Mesenchymal stem cell (in vitro differentiated cells and primary cell): Measurements from ENCODE around the gene SSX2IP.
"Not testable (repeated sequence)": the region's sequence is repeated elsewhere in the genome, so short reads cannot be mapped to it uniquely, and the experiment has no call there.

Source experiments
- DNase-seq: peaks from one replicate; pipeline ENCODE4 v3.0.0-alpha.2; 2013
- H2AFZ ChIP-seq: one replicate; pipeline ENCODE4 v1.6.1; 2013; ENCODE audit warnings: low read depth, mild to moderate bottlenecking, control low read depth, inconsistent platforms, low read length, moderate library complexity
- H2AK5ac ChIP-seq: 2 replicates; pipeline ENCODE4 v1.6.1; 2013; ENCODE audit warnings: low read length, moderate library complexity, mild to moderate bottlenecking, inconsistent platforms; ENCODE audit not compliant: severe bottlenecking
- H2BK120ac ChIP-seq: one replicate; pipeline ENCODE4 v1.6.1; 2013; ENCODE audit warnings: low read depth, mild to moderate bottlenecking, inconsistent platforms, low read length, moderate library complexity
- H2BK12ac ChIP-seq, 2 experiments: one replicate each; pipeline ENCODE4 v1.6.1; 2013; ENCODE audit warnings: inconsistent platforms in 2 of 2, low read length in 2 of 2, mild to moderate bottlenecking in 2 of 2, moderate library complexity in 2 of 2, control low read depth in 1 of 2
- H2BK15ac ChIP-seq: one replicate; pipeline ENCODE4 v1.6.1; 2013; ENCODE audit warnings: mild to moderate bottlenecking, low read depth, inconsistent platforms; ENCODE audit not compliant: poor library complexity, severe bottlenecking
- H2BK5ac ChIP-seq: 2 replicates; pipeline ENCODE4 v1.6.1; 2013; ENCODE audit warnings: low read depth, mild to moderate bottlenecking, low read length, control low read depth, inconsistent platforms; ENCODE audit not compliant: poor library complexity, severe bottlenecking
- H3K14ac ChIP-seq, 2 experiments: one replicate each; pipeline ENCODE4 v1.6.1; 2013; ENCODE audit warnings: inconsistent platforms in 2 of 2, low read length in 2 of 2, control low read depth in 1 of 2, mild to moderate bottlenecking in 1 of 2, moderate library complexity in 1 of 2
- H3K18ac ChIP-seq, 2 experiments: one replicate each; pipeline ENCODE4 v1.6.1; 2013; ENCODE audit warnings: inconsistent platforms in 2 of 2, low read length in 2 of 2, control low read depth in 1 of 2, low read depth in 1 of 2, mild to moderate bottlenecking in 1 of 2
- H3K23ac ChIP-seq, 2 experiments: one replicate each; pipeline ENCODE4 v1.6.1; 2013; ENCODE audit warnings: inconsistent platforms in 2 of 2, low read length in 2 of 2, mild to moderate bottlenecking in 2 of 2, moderate library complexity in 2 of 2, control low read depth in 1 of 2
- H3K27ac ChIP-seq: 2 replicates; pipeline ENCODE4 v1.5.1; 2013; ENCODE audit warnings: mild to moderate bottlenecking, moderate library complexity, low read length, control low read depth, inconsistent platforms; ENCODE audit not compliant: poor library complexity, severe bottlenecking
- H3K27me3 ChIP-seq, 2 experiments: 2 replicates each; pipeline versions ENCODE4 v1.6.1 to v1.7.0; 2013; ENCODE audit warnings: low read length in 2 of 2, mild to moderate bottlenecking in 2 of 2, moderate library complexity in 2 of 2, control low read depth in 1 of 2, inconsistent platforms in 1 of 2; ENCODE audit not compliant: control insufficient read depth in 1 of 2, insufficient read depth in 1 of 2
- H3K36me3 ChIP-seq, 2 experiments: 2 replicates each; pipeline versions ENCODE4 v1.6.1 to v1.7.0; 2013; ENCODE audit warnings: low read length in 2 of 2, control low read depth in 1 of 2, inconsistent platforms in 1 of 2, low read depth in 1 of 2, mild to moderate bottlenecking in 1 of 2; ENCODE audit not compliant: insufficient read depth in 2 of 2, control insufficient read depth in 1 of 2
- H3K4ac ChIP-seq, 2 experiments: one replicate each; pipeline ENCODE4 v1.6.1; 2013; ENCODE audit warnings: inconsistent platforms in 2 of 2, low read length in 2 of 2, mild to moderate bottlenecking in 2 of 2, moderate library complexity in 2 of 2, control low read depth in 1 of 2, low read depth in 1 of 2
- H3K4me1 ChIP-seq: 2 replicates; pipeline ENCODE4 v1.6.1; 2013; ENCODE audit warnings: low read depth, low read length, control low read depth; ENCODE audit not compliant: control insufficient read depth, insufficient read depth
- H3K4me2 ChIP-seq: 2 replicates; pipeline ENCODE4 v1.6.1; 2013; ENCODE audit warnings: low read length, mild to moderate bottlenecking, inconsistent platforms; ENCODE audit not compliant: poor library complexity, severe bottlenecking
- H3K4me3 ChIP-seq, 2 experiments: 2 replicates each; pipeline versions ENCODE4 v1.5.1 to v1.7.0; 2013; ENCODE audit warnings: low read length in 2 of 2, mild to moderate bottlenecking in 2 of 2, control low read depth in 1 of 2, low read depth in 1 of 2; ENCODE audit not compliant: insufficient read depth in 1 of 2
- H3K79me1 ChIP-seq: replicated peaks from 2 replicates; pipeline ENCODE4 v1.6.1; 2013; ENCODE audit warnings: mild to moderate bottlenecking, control low read depth, low read length, inconsistent platforms; ENCODE audit not compliant: poor library complexity, severe bottlenecking
- H3K9ac ChIP-seq: 2 replicates; pipeline ENCODE4 v1.7.0; 2013; ENCODE audit warnings: mild to moderate bottlenecking, low read length, moderate library complexity
- H3K9me3 ChIP-seq: 2 replicates; pipeline ENCODE4 v1.7.0; 2013; ENCODE audit warnings: mild to moderate bottlenecking, low read length; ENCODE audit not compliant: control insufficient read depth
- H4K8ac ChIP-seq: one replicate; pipeline ENCODE4 v1.6.1; 2013; ENCODE audit warnings: inconsistent platforms, mild to moderate bottlenecking, low read length, moderate library complexity
- H4K91ac ChIP-seq: one replicate; pipeline ENCODE4 v1.6.1; 2013; ENCODE audit warnings: mild to moderate bottlenecking, low read length, inconsistent platforms
- WGBS: methylation state at CpG from one replicate; pipeline ENCODE4 v1.1.7; 2013; ENCODE audit warnings: mixed read lengths; 5-methylcytosine and 5-hydroxymethylcytosine counted together

Gene SSX2IP

DNA sequence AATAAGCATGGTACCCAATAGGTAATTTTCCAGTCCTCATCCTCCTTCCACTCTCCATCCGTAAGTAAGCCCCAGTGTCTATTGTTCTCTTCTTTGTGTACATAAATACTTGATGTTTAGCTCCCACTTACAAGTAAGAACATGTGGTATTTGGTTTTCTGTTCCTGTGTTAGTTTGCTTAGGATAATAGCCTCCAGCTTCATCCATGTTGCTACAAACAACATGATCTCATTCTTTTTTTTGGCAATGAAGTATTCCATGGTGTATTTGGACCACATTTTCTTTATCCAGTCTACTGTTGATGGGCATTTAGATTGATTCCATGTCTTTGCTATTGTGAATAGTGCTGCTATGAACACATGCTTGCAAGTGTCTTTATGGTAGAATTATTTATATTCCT is 37.5 kb upstream of the SSX2IP start:
- not testable (repeated sequence) for H3K79me1 ChIP-seq, H3K36me3 ChIP-seq, H4K91ac ChIP-seq, H3K18ac ChIP-seq, H3K4ac ChIP-seq, H2BK120ac ChIP-seq, H2BK15ac ChIP-seq, H3K27ac ChIP-seq, H3K14ac ChIP-seq, H3K4me1 ChIP-seq, H2BK5ac ChIP-seq, H3K4me2 ChIP-seq, H4K8ac ChIP-seq, H3K9ac ChIP-seq, H2AFZ ChIP-seq, H2BK12ac ChIP-seq, H2AK5ac ChIP-seq, DNase-seq, H3K23ac ChIP-seq
- Histone ChIP-seq H3K4me3 (peak overlapping the region in 1 of 2 experiments; percentile 3), H3K9me3 (peaks cover 13% of the 10 kb centered on the region), H3K27me3 (peaks cover 0 to 11% of the 10 kb centered on the region in 2 experiments)
- no CpG with 5 or more reads among the region's 1 CpG for WGBS

- Histone ChIP-seq H3K4me1 (peaks cover 1% of the 10 kb centered on the region), H3K27me3 (peaks cover 0 to 11% of the 10 kb centered on the region in 2 experiments), H2BK5ac (no peak overlapping the region), H3K23ac (no peak overlapping the region), H3K27ac (no peak overlapping the region), H3K4me3 (no peak overlapping the region), H2AFZ (no peak overlapping the region), H2BK120ac (no peak overlapping the region), H4K8ac (no peak overlapping the region), H3K36me3 (no peaks in the 10 kb centered on the region), H3K79me1 (no peaks in the 10 kb centered on the region), H3K9ac (peak overlapping the region; percentile 40), H3K14ac (no peak overlapping the region), H3K4ac (no peak overlapping the region), H2BK15ac (no peak overlapping the region), H3K9me3 (peaks cover 10% of the 10 kb centered on the region), H2BK12ac (no peak overlapping the region), H3K4me2 (no peak overlapping the region), H3K18ac (no peak overlapping the region), H4K91ac (no peak overlapping the region), H2AK5ac (no peak overlapping the region)
- 70% methylated on average over 2 of the region's 2 CpGs for WGBS
- DNase-seq: no peak
Measured at GRCh38 chr1:84726593-84727499, 36.6 kb upstream of the SSX2IP start.

- Histone ChIP-seq H3K9me3 (no peaks in the 10 kb centered on the region), H3K4me3 (no peak overlapping the region), H2BK12ac (no peak overlapping the region), H2BK5ac (no peak overlapping the region), H3K18ac (no peak overlapping the region), H3K79me1 (no peaks in the 10 kb centered on the region), H3K27ac (no peak overlapping the region), H3K27me3 (peaks cover 0 to 11% of the 10 kb centered on the region in 2 experiments), H3K4me1 (peaks cover 1% of the 10 kb centered on the region), H2AK5ac (no peak overlapping the region), H3K9ac (no peak overlapping the region), H2BK15ac (no peak overlapping the region), H3K14ac (no peak overlapping the region), H4K91ac (no peak overlapping the region), H2BK120ac (no peak overlapping the region), H2AFZ (no peak overlapping the region), H3K23ac (no peak overlapping the region), H3K36me3 (no peaks in the 10 kb centered on the region), H3K4ac (no peak overlapping the region), H4K8ac (no peak overlapping the region), H3K4me2 (no peak overlapping the region)
- 68% methylated on average over 17 of the region's 17 CpGs for WGBS
- no peak for DNase-seq
Measured at GRCh38 chr1:84724128-84724860, 34.0 kb upstream of the SSX2IP start.

DNA sequence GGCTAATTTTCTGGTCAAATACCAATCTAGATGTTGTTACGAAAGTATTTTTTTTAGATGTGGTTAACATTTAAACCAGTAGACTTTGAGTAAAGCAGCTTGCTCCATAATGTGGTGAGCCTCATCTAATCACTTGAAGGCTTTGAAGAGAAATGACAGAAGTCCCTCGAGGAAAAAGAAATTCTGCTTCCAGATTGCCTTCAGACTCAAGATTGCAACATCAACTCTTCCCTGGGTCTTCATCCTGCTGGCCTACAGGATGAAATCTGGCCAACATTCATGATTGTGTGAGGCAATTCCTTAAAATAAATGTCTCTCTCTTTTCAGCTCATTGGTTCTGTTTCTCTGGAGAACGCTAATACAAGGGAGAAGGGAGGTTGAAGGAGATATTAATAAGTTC is 32.5 kb upstream of the SSX2IP start:
- Histone ChIP-seq H2BK15ac (no peak overlapping the region), H2BK5ac (no peak overlapping the region), H2BK120ac (no peak overlapping the region), H3K4me1 (peaks cover 1% of the 10 kb centered on the region), H4K8ac (no peak overlapping the region), H3K4ac (no peak overlapping the region), H3K27me3 (peaks cover 0 to 11% of the 10 kb centered on the region in 2 experiments), H3K27ac (no peak overlapping the region), H3K4me3 (no peak overlapping the region), H4K91ac (no peak overlapping the region), H2BK12ac (no peak overlapping the region), H3K23ac (no peak overlapping the region), H3K9me3 (no peaks in the 10 kb centered on the region), H3K36me3 (no peaks in the 10 kb centered on the region), H3K18ac (no peak overlapping the region), H2AFZ (no peak overlapping the region), H3K4me2 (no peak overlapping the region), H2AK5ac (no peak overlapping the region), H3K79me1 (no peaks in the 10 kb centered on the region), H3K14ac (no peak overlapping the region), H3K9ac (peak overlapping the region; percentile 53)
- WGBS: 91% methylated on average over 2 of the region's 3 CpGs
- no peak for DNase-seq
